IPS-18a (cell line): Measurements from ENCODE around the gene HIVEP2.

Experiments used
- H3K27ac ChIP-seq: one replicate; pipeline ENCODE4 v1.5.1; 2013; ENCODE audit warnings: low read length
- H3K27me3 ChIP-seq: one replicate; pipeline ENCODE4 v1.6.1; 2013; ENCODE audit warnings: mild to moderate bottlenecking, low read length; ENCODE audit not compliant: control insufficient read depth, insufficient read depth
- H3K36me3 ChIP-seq: one replicate; pipeline ENCODE4 v1.6.1; 2013; ENCODE audit warnings: low read depth, low read length; ENCODE audit not compliant: control insufficient read depth
- H3K4me1 ChIP-seq: one replicate; pipeline ENCODE4 v1.6.1; 2013; ENCODE audit warnings: low read depth, low read length; ENCODE audit not compliant: control insufficient read depth
- H3K4me3 ChIP-seq: one replicate; pipeline ENCODE4 v1.5.1; 2013; ENCODE audit warnings: low read length
- H3K9ac ChIP-seq: one replicate; pipeline ENCODE4 v1.6.1; 2013; ENCODE audit warnings: mild to moderate bottlenecking, low read length, moderate library complexity
- H3K9me3 ChIP-seq: one replicate; pipeline ENCODE4 v1.6.1; 2013; ENCODE audit warnings: low read depth, low read length; ENCODE audit not compliant: control insufficient read depth

The HIVEP2 gene

GRCh38 chr6:142830807-142831206, 114.2 kb downstream of the HIVEP2 start:
- Histone ChIP-seq H3K9me3 (no peaks in the 10 kb centered on the region), H3K4me1 (no peaks in the 10 kb centered on the region), H3K27me3 (no peaks in the 10 kb centered on the region), H3K4me3 (no peak overlapping the region), H3K27ac (no peak overlapping the region), H3K36me3 (no peaks in the 10 kb centered on the region), H3K9ac (no peak overlapping the region)

GRCh38 chr6:142830116-142830710, 114.8 kb downstream of the HIVEP2 start:
- Histone ChIP-seq H3K4me3 (no peak overlapping the region), H3K4me1 (no peaks in the 10 kb centered on the region), H3K9ac (no peak overlapping the region), H3K9me3 (no peaks in the 10 kb centered on the region), H3K27ac (no peak overlapping the region), H3K36me3 (no peaks in the 10 kb centered on the region), H3K27me3 (no peaks in the 10 kb centered on the region)

- no peaks in the 10 kb centered on the region for H3K9me3 ChIP-seq
- no peak overlapping the region for H3K27ac ChIP-seq
- H3K4me1 ChIP-seq: no peaks in the 10 kb centered on the region
- H3K4me3 ChIP-seq: no peak overlapping the region
- H3K9ac ChIP-seq: no peak overlapping the region
- H3K36me3 ChIP-seq: no peaks in the 10 kb centered on the region
- no peaks in the 10 kb centered on the region for H3K27me3 ChIP-seq
Measured at GRCh38 chr6:142829556-142829955, 115.4 kb downstream of the HIVEP2 start.

- Histone ChIP-seq H3K9ac (no peak overlapping the region), H3K9me3 (no peaks in the 10 kb centered on the region), H3K4me3 (no peak overlapping the region), H3K4me1 (peaks cover 5% of the 10 kb centered on the region), H3K27me3 (no peaks in the 10 kb centered on the region), H3K27ac (no peak overlapping the region), H3K36me3 (no peaks in the 10 kb centered on the region)
Measured at GRCh38 chr6:142827991-142828390, 117.0 kb downstream of the HIVEP2 start.

GRCh38 chr6:142827369-142827768, 117.6 kb downstream of the HIVEP2 start:
- H3K27ac ChIP-seq: no peak overlapping the region
- H3K36me3 ChIP-seq: no peaks in the 10 kb centered on the region
- no peak overlapping the region for H3K9ac ChIP-seq
- no peaks in the 10 kb centered on the region for H3K9me3 ChIP-seq
- no peaks in the 10 kb centered on the region for H3K27me3 ChIP-seq
- H3K4me3 ChIP-seq: no peak overlapping the region
- H3K4me1 ChIP-seq: peaks cover 5% of the 10 kb centered on the region

GRCh38 chr6:142825760-142826159, 119.2 kb downstream of the HIVEP2 start:
- H3K4me1 ChIP-seq: peaks cover 5% of the 10 kb centered on the region
- no peak overlapping the region for H3K27ac ChIP-seq
- H3K9me3 ChIP-seq: no peaks in the 10 kb centered on the region
- no peak overlapping the region for H3K4me3 ChIP-seq
- H3K9ac ChIP-seq: no peak overlapping the region
- no peaks in the 10 kb centered on the region for H3K27me3 ChIP-seq
- H3K36me3 ChIP-seq: no peaks in the 10 kb centered on the region

GRCh38 chr6:142824426-142824825, 120.5 kb downstream of the HIVEP2 start:
- Histone ChIP-seq H3K27ac (no peak overlapping the region), H3K4me3 (no peak overlapping the region), H3K9ac (no peak overlapping the region), H3K4me1 (peaks cover 5% of the 10 kb centered on the region), H3K36me3 (no peaks in the 10 kb centered on the region), H3K27me3 (no peaks in the 10 kb centered on the region), H3K9me3 (no peaks in the 10 kb centered on the region)

GRCh38 chr6:142823256-142823902, 121.6 kb downstream of the HIVEP2 start:
- Histone ChIP-seq H3K9ac (no peak overlapping the region), H3K27me3 (no peaks in the 10 kb centered on the region), H3K4me3 (no peak overlapping the region), H3K4me1 (peaks cover 5% of the 10 kb centered on the region), H3K27ac (no peak overlapping the region), H3K9me3 (no peaks in the 10 kb centered on the region), H3K36me3 (no peaks in the 10 kb centered on the region)

GRCh38 chr6:142822842-142823241, 122.1 kb downstream of the HIVEP2 start:
- H3K9ac ChIP-seq: no peak overlapping the region

GRCh38 chr6:142822383-142822782, 122.6 kb downstream of the HIVEP2 start:
- Histone ChIP-seq H3K9ac (no peak overlapping the region), H3K9me3 (no peaks in the 10 kb centered on the region), H3K4me1 (peaks cover 5% of the 10 kb centered on the region), H3K36me3 (no peaks in the 10 kb centered on the region), H3K27me3 (no peaks in the 10 kb centered on the region), H3K27ac (no peak overlapping the region), H3K4me3 (no peak overlapping the region)

More at GRCh38 chr6:142822842-142823241, 122.1 kb downstream of the HIVEP2 start:
- Histone ChIP-seq H3K4me3 (no peak overlapping the region), H3K27me3 (no peaks in the 10 kb centered on the region), H3K4me1 (peaks cover 5% of the 10 kb centered on the region), H3K27ac (no peak overlapping the region), H3K36me3 (no peaks in the 10 kb centered on the region), H3K9me3 (no peaks in the 10 kb centered on the region)

GRCh38 chr6:142821860-142822259, 123.1 kb downstream of the HIVEP2 start:
- peaks cover 5% of the 10 kb centered on the region for H3K4me1 ChIP-seq
- H3K36me3 ChIP-seq: no peaks in the 10 kb centered on the region
- no peak overlapping the region for H3K9ac ChIP-seq
- H3K27ac ChIP-seq: no peak overlapping the region
- no peak overlapping the region for H3K4me3 ChIP-seq
- H3K27me3 ChIP-seq: no peaks in the 10 kb centered on the region
- H3K9me3 ChIP-seq: no peaks in the 10 kb centered on the region

GRCh38 chr6:142821164-142821716, 123.7 kb downstream of the HIVEP2 start:
- no peaks in the 10 kb centered on the region for H3K27me3 ChIP-seq
- H3K9ac ChIP-seq: no peak overlapping the region
- no peak overlapping the region for H3K27ac ChIP-seq
- no peaks in the 10 kb centered on the region for H3K36me3 ChIP-seq
- no peaks in the 10 kb centered on the region for H3K9me3 ChIP-seq
- no peak overlapping the region for H3K4me3 ChIP-seq
- H3K4me1 ChIP-seq: peaks cover 5% of the 10 kb centered on the region
